GM18907 (cell line): ENCODE data around the gene KHK.
"Not testable (repeated sequence)": the region's sequence is repeated elsewhere in the genome, so short reads cannot be mapped to it uniquely, and the experiment has no call there.

Experiments used
- ATAC-seq: cut with Tn5 transposase; IDR thresholded peaks from one replicate; pipeline ENCODE4 v1.9.1; 2021; ENCODE audit warnings: mild to moderate bottlenecking, moderate library complexity; ENCODE audit not compliant: unreplicated experiment

The KHK gene

GRCh38 chr2:27095745-27096651 is 9.4 kb downstream of the KHK start:
- no peak for ATAC-seq

DNA sequence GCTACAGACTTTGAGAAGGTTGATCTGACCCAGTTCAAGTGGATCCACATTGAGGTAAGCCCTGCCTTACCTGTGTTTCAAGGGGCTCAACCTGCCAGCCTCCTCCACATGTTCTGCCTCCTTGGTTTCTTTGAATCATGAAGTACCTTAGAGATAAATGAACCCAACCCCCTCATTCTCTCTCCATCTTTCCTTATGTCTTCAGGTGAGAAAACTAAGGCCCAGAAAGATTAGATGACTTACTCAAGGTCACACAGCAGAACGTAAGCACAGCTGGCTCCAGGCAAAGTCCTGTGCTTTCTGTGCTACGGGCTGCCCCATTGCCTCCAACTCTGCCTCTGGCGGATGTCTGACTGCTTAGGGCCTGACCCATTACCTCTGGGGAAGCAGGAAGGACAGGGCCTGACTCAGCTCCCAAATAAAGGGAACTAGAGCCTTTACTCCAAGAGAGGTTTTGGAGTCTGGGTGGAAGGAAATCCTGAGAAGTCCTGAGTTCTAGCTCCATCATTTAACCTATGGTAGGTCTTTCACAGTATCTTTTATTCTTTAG is 10.3 kb downstream of the KHK start:
- no peak for ATAC-seq

DNA sequence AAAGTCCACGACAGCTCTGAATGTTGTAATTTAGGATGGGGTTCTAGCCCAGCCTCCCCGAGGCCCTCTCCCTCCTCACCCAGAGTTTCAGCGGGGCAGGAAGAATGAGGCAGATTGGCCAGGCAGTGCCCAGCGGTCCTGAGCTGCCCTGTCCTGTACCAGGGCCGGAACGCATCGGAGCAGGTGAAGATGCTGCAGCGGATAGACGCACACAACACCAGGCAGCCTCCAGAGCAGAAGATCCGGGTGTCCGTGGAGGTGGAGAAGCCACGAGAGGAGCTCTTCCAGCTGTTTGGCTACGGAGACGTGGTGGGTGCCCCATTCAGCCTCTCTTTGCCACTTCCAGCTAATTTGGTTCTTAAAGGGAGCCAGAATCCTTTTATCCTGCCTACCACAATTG is 10.8 kb downstream of the KHK start:
- no peak for ATAC-seq

GRCh38 chr2:27099334-27099955 is 12.9 kb downstream of the KHK start:
- ATAC-seq, result no peak

DNA sequence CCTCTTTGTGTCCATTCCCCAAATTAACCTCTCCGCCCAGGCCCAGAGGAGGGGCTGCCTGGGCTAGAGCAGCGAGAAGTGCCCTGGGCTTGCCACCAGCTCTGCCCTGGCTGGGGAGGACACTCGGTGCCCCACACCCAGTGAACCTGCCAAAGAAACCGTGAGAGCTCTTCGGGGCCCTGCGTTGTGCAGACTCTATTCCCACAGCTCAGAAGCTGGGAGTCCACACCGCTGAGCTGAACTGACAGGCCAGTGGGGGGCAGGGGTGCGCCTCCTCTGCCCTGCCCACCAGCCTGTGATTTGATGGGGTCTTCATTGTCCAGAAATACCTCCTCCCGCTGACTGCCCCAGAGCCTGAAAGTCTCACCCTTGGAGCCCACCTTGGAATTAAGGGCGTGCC is 13.5 kb downstream of the KHK start:
- ATAC-seq, result no peak

DNA sequence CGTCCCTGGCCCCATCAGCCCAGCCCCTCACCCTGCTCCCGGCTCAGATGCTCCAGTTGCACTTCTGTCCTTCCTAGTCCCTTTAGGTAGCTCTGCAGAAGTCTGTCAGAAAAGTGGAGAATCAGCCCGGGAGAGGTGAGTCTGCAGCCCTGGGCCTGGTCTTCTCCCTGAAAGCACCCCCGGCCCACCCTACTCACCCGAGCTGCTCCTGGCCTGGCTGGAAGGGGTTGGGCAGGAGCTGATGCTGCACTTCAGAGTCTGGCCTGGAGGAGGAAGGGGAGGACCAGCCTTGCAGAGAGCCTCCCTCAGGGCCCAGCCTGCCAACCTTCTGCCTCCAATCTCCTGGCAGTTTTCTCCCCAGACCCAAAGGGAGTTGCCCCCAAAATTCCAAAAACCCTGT is 15.8 kb downstream of the KHK start:
- ATAC-seq, result no peak

DNA sequence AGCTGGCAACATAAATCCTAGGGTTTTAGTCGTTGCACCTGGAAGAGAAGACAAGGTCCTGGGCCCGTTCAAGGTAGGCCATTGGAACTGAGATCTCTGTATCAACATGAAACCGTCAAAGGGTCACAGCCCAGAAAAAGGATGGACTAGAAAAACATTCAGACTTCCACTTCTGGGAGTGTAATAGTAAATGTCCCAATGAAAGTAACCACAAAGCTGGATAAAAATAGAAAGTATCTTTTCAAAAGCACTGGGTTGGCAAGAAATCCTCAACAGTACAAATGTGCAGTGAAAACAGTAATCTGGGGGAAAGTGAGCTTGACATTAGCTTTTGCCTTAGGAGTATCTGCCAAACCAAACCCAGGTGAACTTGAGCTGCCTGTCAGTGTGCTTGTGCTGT is 19.4 kb downstream of the KHK start:
- ATAC-seq, result no peak

GRCh38 chr2:27108221-27108620 is 21.6 kb downstream of the KHK start:
- ATAC-seq, result no peak

- ATAC-seq, result no peak
Measured at GRCh38 chr2:27109083-27109482, 22.5 kb downstream of the KHK start.

- ATAC-seq, result not testable (repeated sequence)
Measured at GRCh38 chr2:27110603-27111352, 24.2 kb downstream of the KHK start.

GRCh38 chr2:27111392-27112078 is 25.0 kb downstream of the KHK start:
- ATAC-seq, result not testable (repeated sequence)

DNA sequence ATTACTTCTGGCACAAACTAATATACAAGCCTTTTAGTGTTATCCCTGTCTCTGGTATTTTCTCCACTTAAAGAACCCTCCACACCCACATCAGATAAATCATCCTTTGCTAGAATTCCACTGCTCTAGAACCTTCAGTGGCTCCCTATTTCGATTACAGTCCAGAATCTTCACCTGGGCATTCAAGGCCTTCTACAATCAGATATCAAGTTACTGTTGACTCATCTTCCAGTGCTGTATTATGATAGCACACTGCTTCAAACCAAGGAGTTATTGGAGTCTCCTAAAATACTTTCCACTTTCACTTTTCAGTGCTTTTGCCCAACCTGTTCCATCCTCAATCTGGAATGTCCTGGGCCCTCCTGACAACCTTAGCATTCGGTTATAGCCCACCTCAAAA is 28.9 kb downstream of the KHK start:
- no peak for ATAC-seq

GRCh38 chr2:27117995-27118524 is 31.5 kb downstream of the KHK start:
- no peak for ATAC-seq

DNA sequence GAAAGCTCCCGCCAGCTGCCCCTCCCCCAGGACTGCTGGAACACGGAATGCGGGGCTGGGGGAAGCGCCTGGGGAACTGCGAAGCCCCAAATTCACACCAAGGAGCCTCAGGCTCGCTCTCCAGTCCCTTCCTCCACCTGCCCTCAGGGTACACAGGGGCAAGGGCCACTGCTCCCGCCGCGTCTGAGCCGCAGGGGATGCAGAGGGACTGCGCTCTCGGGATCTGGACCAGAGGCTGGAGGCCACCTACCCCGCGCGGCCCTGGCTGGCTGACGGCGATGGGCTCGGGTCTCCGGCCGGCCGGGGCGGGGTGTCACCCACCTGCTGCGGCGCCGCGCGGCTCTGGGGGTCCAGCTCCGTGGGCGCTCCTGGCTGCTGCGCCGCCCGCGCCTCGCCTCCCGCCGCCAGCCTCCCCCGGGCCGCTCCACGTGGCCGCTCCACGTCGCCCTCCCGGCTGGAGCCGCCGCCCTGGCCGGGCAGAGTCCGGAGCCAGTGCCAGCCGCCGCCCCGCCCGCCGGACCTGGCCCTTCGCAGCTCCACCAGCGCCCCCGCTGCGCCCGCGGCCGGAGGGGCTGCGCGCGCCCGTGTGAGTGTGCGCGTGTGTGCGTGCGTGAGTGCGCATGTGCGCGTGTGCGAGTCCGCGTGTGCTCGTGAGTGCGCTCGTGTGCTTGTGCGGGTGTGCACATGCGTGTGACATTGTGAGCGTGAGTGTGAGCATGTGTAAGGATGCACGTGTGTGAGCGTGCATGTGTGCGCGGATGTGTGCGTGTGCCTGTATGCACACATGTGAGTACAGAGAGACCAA is 32.2 kb downstream of the KHK start, which contains the start of gene CGREF1:
Gene CGREF1 (minus strand): TSS at position 604 of the 805 bp plus-strand sequence. CDS start 14,762 bp downstream, outside the sequence.
- ATAC-seq, result no peak

DNA sequence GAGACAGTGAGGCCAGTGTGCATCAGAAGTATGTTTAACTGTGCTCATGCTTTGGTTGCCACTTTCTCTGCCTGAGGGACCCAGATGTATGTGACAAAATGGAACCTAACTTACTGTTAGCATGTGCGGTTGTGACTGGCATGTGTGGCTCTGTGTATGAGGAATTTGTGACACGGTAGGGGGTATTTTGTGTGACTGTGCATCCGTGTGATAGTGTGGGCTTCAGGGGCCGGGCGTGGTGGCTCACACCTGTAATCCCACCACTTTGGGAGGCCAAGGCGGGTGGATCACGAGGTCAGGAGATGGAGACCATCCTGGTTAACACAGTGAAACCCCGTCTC is 32.7 kb downstream of the KHK start:
- ATAC-seq, result not testable (repeated sequence)

GRCh38 chr2:27121906-27122305 is 35.3 kb downstream of the KHK start:
- ATAC-seq, result no peak

DNA sequence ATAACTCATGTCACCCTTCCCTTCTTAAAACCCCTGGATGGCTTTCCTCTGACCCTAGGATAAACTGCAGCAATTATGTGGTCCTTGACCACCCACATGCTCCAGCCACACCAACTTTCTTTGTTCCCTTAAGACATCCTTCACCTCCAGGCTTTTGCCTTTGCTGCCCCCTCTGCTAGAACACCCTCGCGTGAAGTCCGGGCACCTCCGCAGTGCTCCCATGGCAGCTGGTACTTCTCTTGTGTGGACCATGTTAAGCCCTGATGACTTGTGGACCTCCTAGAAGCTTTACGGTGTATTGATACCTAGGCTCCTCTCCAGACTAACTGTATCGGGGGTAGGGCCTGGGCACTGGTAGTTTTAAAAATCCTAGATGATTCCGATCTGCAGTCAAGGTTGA is 36.2 kb downstream of the KHK start:
- no peak for ATAC-seq

- ATAC-seq, result no peak
Measured at GRCh38 chr2:27123302-27124150, 37.0 kb downstream of the KHK start, which contains the start of gene ABHD1. ABHD1 (plus strand) TSS chr2:27123815; CDS start chr2:27123949, 134 bp downstream.

DNA sequence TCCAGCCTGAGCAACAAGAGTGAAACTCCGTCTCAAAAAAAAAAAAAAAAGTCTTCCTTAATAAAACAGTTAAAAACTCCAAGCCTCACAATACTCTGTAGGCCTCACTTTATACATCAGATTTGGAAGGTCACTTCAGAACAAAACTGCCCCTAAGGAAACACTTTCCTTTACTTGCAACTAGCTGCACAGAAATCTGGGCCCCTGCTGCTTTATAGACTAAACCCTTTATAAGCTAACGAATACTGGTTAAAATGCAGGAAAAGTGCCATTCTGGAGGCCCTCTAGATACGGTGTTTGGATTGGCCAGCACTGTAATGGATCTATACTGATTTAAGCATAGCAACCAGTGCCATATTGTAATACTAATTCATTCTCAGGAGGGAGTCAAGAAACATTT is 38.5 kb downstream of the KHK start:
- no peak for ATAC-seq
